Measurements from ENCODE around the gene FAIM2. TPM values are rescaled to one million over a fixed set of nuclear protein-coding genes. Genes with fewer than 3 reads are reported as not detected.
A peak's percentile ranks its signal among the peaks of the same experiment; 100 is the strongest.

FAIM2 gene
- total and polyA plus RNA-seq, 10 of the 15 experiments (the other 5 are each of a cell fraction or from before 2014, with no cell fraction given), result not detected

- TF ChIP-seq HCFC1 (IDR thresholded peaks at IDR 0.05; ENCODE audit: low read length), result peak; percentile 53; the same call in 1 of the 2 replicates
- no peak for TF ChIP-seq JUND (IDR thresholded peaks at IDR 0.05; ENCODE audit: low read depth, low read length)
- peak; percentile 97 for TF ChIP-seq YY1 (IDR thresholded peaks at IDR 0.05; ENCODE audit: low read depth, low read length)
- peak; percentile 65; the same call in 1 of the 2 replicates for TF ChIP-seq MXI1 (IDR thresholded peaks at IDR 0.05; ENCODE audit: low read depth, low read length)
- no peak for TF ChIP-seq ATF2 (IDR thresholded peaks at IDR 0.05; ENCODE audit: low read length)
- TF ChIP-seq SP1 (IDR thresholded peaks at IDR 0.05; ENCODE audit: low read depth, low read length), result no peak
- 0 out of 2 replicates have a peak, but pooled peaks have one; percentile 20 for TF ChIP-seq NR2F1 (conservative IDR thresholded peaks at IDR 0.05)
- no peak for TF ChIP-seq KDM1A (IDR thresholded peaks at IDR 0.05; ENCODE audit: borderline replicate concordance)
- TF ChIP-seq MTA2 (IDR thresholded peaks at IDR 0.05; ENCODE audit: low read depth), result 0 out of 2 replicates have a peak, but pooled peaks have one; percentile 11
- peak; percentile 86 for TF ChIP-seq ELK1 (IDR thresholded peaks at IDR 0.05; ENCODE audit: low read depth, low read length)
- TF ChIP-seq NBN (IDR thresholded peaks at IDR 0.05), result 0 out of 2 replicates have a peak, but pooled peaks have one; percentile 53
- peak; percentile 35 to 55; a peak in 3 of 4 replicates for TF ChIP-seq BHLHE40 (IDR thresholded peaks at IDR 0.05; ENCODE audit: borderline replicate concordance in 1 of 2, low read depth in 2 of 2, low read length in 1 of 2)
- TF ChIP-seq SUZ12 (IDR thresholded peaks at IDR 0.05; ENCODE audit: unreplicated experiment), result no peak
- TF ChIP-seq SUPT20H (IDR thresholded peaks at IDR 0.05; ENCODE audit: borderline replicate concordance, control insufficient read depth, low read depth, low read length), result no peak
- no peak for TF ChIP-seq RAD21 (IDR thresholded peaks at IDR 0.05; ENCODE audit: insufficient read depth, low read depth, low read length)
- no peak for TF ChIP-seq SMAD1 (IDR thresholded peaks at IDR 0.05; ENCODE audit: low read depth, partially characterized antibody)
- TF ChIP-seq NRF1 (conservative IDR thresholded peaks at IDR 0.05; ENCODE audit: low read depth, low read length), result peak; percentile 41
- no peak for TF ChIP-seq BMI1 (IDR thresholded peaks at IDR 0.05; ENCODE audit: borderline replicate concordance)
- TF ChIP-seq MTA3 (IDR thresholded peaks at IDR 0.05; ENCODE audit: borderline replicate concordance, low read length), result no peak
- TF ChIP-seq CBX3 (IDR thresholded peaks at IDR 0.05; ENCODE audit: borderline replicate concordance, low read depth), result no peak
- TF ChIP-seq ZNF274 (IDR thresholded peaks at IDR 0.05; ENCODE audit: insufficient read depth, insufficient read length), result no peak
- TF ChIP-seq EP300 (IDR thresholded peaks at IDR 0.05; ENCODE audit: borderline replicate concordance in 1 of 2, control insufficient read depth in 1 of 2, low read depth in 2 of 2, low read length in 2 of 2), result no peak
- no peak for TF ChIP-seq ASH2L (IDR thresholded peaks at IDR 0.05; ENCODE audit: borderline replicate concordance, low read depth)
- TF ChIP-seq CREM (IDR thresholded peaks at IDR 0.05; ENCODE audit: low read depth), result peak; percentile 35; the same call in 1 of the 2 replicates
- TF ChIP-seq EZH2 (IDR thresholded peaks at IDR 0.05; ENCODE audit: borderline replicate concordance, control insufficient read depth, low read depth, low read length), result no peak
- TF ChIP-seq NR2C1 (IDR thresholded peaks at IDR 0.05), result no peak
- TF ChIP-seq MEF2A (IDR thresholded peaks at IDR 0.05; ENCODE audit: insufficient read depth, low read depth, low read length), result no peak
- TF ChIP-seq PBX3 (IDR thresholded peaks at IDR 0.05; ENCODE audit: insufficient replicate concordance, low read depth, low read length), result peak; percentile 90
These were observed 61.0 kb downstream of the FAIM2 start, which contains the start of gene BCDIN3D (continued) for GRCh38 chr12:49842519-49843352.

Measured in GM12878 (cell line).